ENCODE data around the gene CA9.

The CA9 gene

GRCh38 chr9:35711501-35712428 lies 38.0 kb downstream of the CA9 start:
- TF ChIP-seq CTCF (IDR thresholded peaks at IDR 0.05; ENCODE audit: borderline replicate concordance, extremely low read depth, low read length, poor library complexity, severe bottlenecking) (no peak), EZH2 (IDR thresholded peaks at IDR 0.05; ENCODE audit: borderline replicate concordance, low read depth, low read length, severe bottlenecking) (no peak)
- Histone ChIP-seq H4K20me1 (ENCODE audit: insufficient read depth, low read length) (peaks cover 4% of the 10 kb centered on the region; the same call in 1 of the 2 replicates), H3K4me1 (ENCODE audit: insufficient read depth, low read length) (no peaks in the 10 kb centered on the region), H3K9me3 (ENCODE audit: insufficient read depth, low read length, severe bottlenecking) (no peaks in the 10 kb centered on the region), H3K27ac (ENCODE audit: low read length) (no peak overlapping the region), H3K79me2 (ENCODE audit: insufficient read depth, low read length) (no peaks in the 10 kb centered on the region), H3K4me3 (ENCODE audit: low read depth in 1 of 2, low read length in 2 of 2) (no peak overlapping the region), H3K9ac (ENCODE audit: low read depth, low read length) (no peak overlapping the region), H3K4me2 (ENCODE audit: insufficient read depth, low read length) (no peak overlapping the region), H3K36me3 (ENCODE audit: insufficient read depth, low read length) (peaks cover 86% of the 10 kb centered on the region), H2AFZ (ENCODE audit: low read depth, low read length) (no peak overlapping the region), H3K27me3 (ENCODE audit: insufficient read depth, low read length, poor library complexity) (no peaks in the 10 kb centered on the region)
- no peak for ATAC-seq (ENCODE audit: insufficient read depth, low read depth)
- DNase-seq: no peak

GRCh38 chr9:35712762-35713400 lies 39.2 kb downstream of the CA9 start:
- DNase-seq: no peak
- H3K79me2 ChIP-seq (ENCODE audit: insufficient read depth, low read length): no peaks in the 10 kb centered on the region
- peaks cover 86% of the 10 kb centered on the region for H3K36me3 ChIP-seq (ENCODE audit: insufficient read depth, low read length)
- H3K9me3 ChIP-seq (ENCODE audit: insufficient read depth, low read length, severe bottlenecking): no peaks in the 10 kb centered on the region
- no peaks in the 10 kb centered on the region for H3K4me1 ChIP-seq (ENCODE audit: insufficient read depth, low read length)
- H3K27me3 ChIP-seq (ENCODE audit: insufficient read depth, low read length, poor library complexity): no peaks in the 10 kb centered on the region
- H3K27ac ChIP-seq (ENCODE audit: low read length): no peak overlapping the region
- TF ChIP-seq CTCF (IDR thresholded peaks at IDR 0.05; ENCODE audit: borderline replicate concordance, extremely low read depth, low read length, poor library complexity, severe bottlenecking): no peak
- no peak for TF ChIP-seq EZH2 (IDR thresholded peaks at IDR 0.05; ENCODE audit: borderline replicate concordance, low read depth, low read length, severe bottlenecking)
- H3K9ac ChIP-seq (ENCODE audit: low read depth, low read length): no peak overlapping the region
- no peak overlapping the region for H2AFZ ChIP-seq (ENCODE audit: low read depth, low read length)
- H3K4me2 ChIP-seq (ENCODE audit: insufficient read depth, low read length): no peak overlapping the region
- no peak overlapping the region for H3K4me3 ChIP-seq (ENCODE audit: low read depth in 1 of 2, low read length in 2 of 2)
- peaks cover 4% of the 10 kb centered on the region; the same call in 1 of the 2 replicates for H4K20me1 ChIP-seq (ENCODE audit: insufficient read depth, low read length)
- ATAC-seq (ENCODE audit: insufficient read depth, low read depth): no peak

- Histone ChIP-seq H3K36me3 (ENCODE audit: insufficient read depth, low read length) (peaks cover 86% of the 10 kb centered on the region), H3K79me2 (ENCODE audit: insufficient read depth, low read length) (no peaks in the 10 kb centered on the region), H3K4me3 (ENCODE audit: low read depth in 1 of 2, low read length in 2 of 2) (no peak overlapping the region), H3K4me1 (ENCODE audit: insufficient read depth, low read length) (no peaks in the 10 kb centered on the region), H4K20me1 (ENCODE audit: insufficient read depth, low read length) (peaks cover 4% of the 10 kb centered on the region; the same call in 1 of the 2 replicates), H2AFZ (ENCODE audit: low read depth, low read length) (no peak overlapping the region), H3K27me3 (ENCODE audit: insufficient read depth, low read length, poor library complexity) (no peaks in the 10 kb centered on the region), H3K9ac (ENCODE audit: low read depth, low read length) (no peak overlapping the region), H3K9me3 (ENCODE audit: insufficient read depth, low read length, severe bottlenecking) (no peaks in the 10 kb centered on the region), H3K4me2 (ENCODE audit: insufficient read depth, low read length) (no peak overlapping the region), H3K27ac (ENCODE audit: low read length) (no peak overlapping the region)
- ATAC-seq (ENCODE audit: insufficient read depth, low read depth) (no peak), DNase-seq (no peak)
- TF ChIP-seq CTCF (IDR thresholded peaks at IDR 0.05; ENCODE audit: borderline replicate concordance, extremely low read depth, low read length, poor library complexity, severe bottlenecking) (no peak), EZH2 (IDR thresholded peaks at IDR 0.05; ENCODE audit: borderline replicate concordance, low read depth, low read length, severe bottlenecking) (no peak)
Measured at GRCh38 chr9:35713578-35713977, 39.9 kb downstream of the CA9 start.
